Measurements from ENCODE around the gene PHACTR4.
"Not testable (repeated sequence)": the region's sequence is repeated elsewhere in the genome, so short reads cannot be mapped to it uniquely, and the experiment has no call there.

DNA sequence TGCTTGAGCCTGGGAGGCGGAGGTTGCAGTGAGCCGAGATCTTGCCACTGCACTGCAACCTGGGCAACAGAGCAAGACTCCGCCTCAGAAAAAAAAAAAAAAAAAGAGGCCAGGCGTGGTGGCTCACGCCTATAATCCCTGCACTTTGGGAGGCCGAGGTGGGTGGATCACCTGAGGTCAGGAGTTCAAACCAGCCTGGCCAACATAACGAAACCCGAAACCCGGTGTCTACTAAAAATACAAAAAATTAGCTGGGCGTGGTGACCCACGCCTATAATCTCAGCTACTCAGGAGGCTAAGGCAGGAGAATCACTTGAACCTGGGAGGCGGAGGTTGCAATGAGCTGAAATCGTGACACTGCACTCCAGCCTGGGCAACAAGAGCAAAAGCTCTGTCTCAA, 110.0 kb downstream of the PHACTR4 start:
- TF ChIP-seq, protein P1, sequence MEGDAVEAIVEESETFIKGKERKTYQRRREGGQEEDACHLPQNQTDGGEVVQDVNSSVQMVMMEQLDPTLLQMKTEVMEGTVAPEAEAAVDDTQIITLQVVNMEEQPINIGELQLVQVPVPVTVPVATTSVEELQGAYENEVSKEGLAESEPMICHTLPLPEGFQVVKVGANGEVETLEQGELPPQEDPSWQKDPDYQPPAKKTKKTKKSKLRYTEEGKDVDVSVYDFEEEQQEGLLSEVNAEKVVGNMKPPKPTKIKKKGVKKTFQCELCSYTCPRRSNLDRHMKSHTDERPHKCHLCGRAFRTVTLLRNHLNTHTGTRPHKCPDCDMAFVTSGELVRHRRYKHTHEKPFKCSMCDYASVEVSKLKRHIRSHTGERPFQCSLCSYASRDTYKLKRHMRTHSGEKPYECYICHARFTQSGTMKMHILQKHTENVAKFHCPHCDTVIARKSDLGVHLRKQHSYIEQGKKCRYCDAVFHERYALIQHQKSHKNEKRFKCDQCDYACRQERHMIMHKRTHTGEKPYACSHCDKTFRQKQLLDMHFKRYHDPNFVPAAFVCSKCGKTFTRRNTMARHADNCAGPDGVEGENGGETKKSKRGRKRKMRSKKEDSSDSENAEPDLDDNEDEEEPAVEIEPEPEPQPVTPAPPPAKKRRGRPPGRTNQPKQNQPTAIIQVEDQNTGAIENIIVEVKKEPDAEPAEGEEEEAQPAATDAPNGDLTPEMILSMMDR (IDR thresholded peaks at IDR 0.05): not testable (repeated sequence)
- not testable (repeated sequence) for TF ChIP-seq POLR2A (IDR thresholded peaks at IDR 0.05)
